H4 (cell line): ENCODE results near the gene BCAS3. TPM values are rescaled to one million over a fixed set of nuclear protein-coding genes. Genes with fewer than 3 reads are reported as not detected.
"Not testable (repeated sequence)": the region's sequence is repeated elsewhere in the genome, so short reads cannot be mapped to it uniquely, and the experiment has no call there.

Experiments
- DNase-seq: peaks from one replicate; pipeline ENCODE4 v3.0.0-alpha.2; 2015; ENCODE audit warnings: low spot score
- total RNA-seq: library from RNA; depleted of rRNA; stranded (reverse); fragments of >200 nt; shearing (Covaris generic); gene quantifications from 2 replicates; pipeline ENCODE4 v1.2.3, GENCODE V29; 2014; rRNA removed

Gene BCAS3
- total RNA-seq, result 10.2 and 18.1 TPM in 2 replicates

GRCh38 chr17:60677308-60678117 lies at the start of gene BCAS3:
Gene BCAS3, plus strand, starts transcription at chr17:60677851.
- DNase-seq, result peak; percentile 99

GRCh38 chr17:60628252-60628889 lies 49.3 kb upstream of the BCAS3 start:
- DNase-seq, result no peak

GRCh38 chr17:60629120-60629519 lies 48.5 kb upstream of the BCAS3 start:
- no peak for DNase-seq

- DNase-seq, result no peak
Observed at GRCh38 chr17:60630352-60630751, 47.3 kb upstream of the BCAS3 start.

- DNase-seq, result no peak
Observed at GRCh38 chr17:60631119-60631518, 46.5 kb upstream of the BCAS3 start.

GRCh38 chr17:60637683-60638082 lies 40.0 kb upstream of the BCAS3 start:
- DNase-seq, result no peak

- no peak for DNase-seq
Observed at GRCh38 chr17:60639019-60639330, 38.7 kb upstream of the BCAS3 start.

GRCh38 chr17:60640503-60640902 lies 37.1 kb upstream of the BCAS3 start:
- peak; percentile 13 for DNase-seq

- no peak for DNase-seq
Observed at GRCh38 chr17:60641126-60641525, 36.5 kb upstream of the BCAS3 start.

GRCh38 chr17:60641810-60642220 lies 35.8 kb upstream of the BCAS3 start:
- peak; percentile 82 for DNase-seq

GRCh38 chr17:60645918-60646523 lies 31.6 kb upstream of the BCAS3 start:
- DNase-seq, result no peak

- no peak for DNase-seq
Observed at GRCh38 chr17:60646701-60647100, 30.9 kb upstream of the BCAS3 start.

- no peak for DNase-seq
Observed at GRCh38 chr17:60647705-60648104, 29.9 kb upstream of the BCAS3 start.

GRCh38 chr17:60652454-60653247 lies 25.0 kb upstream of the BCAS3 start:
- DNase-seq, result no peak

GRCh38 chr17:60653569-60653968 lies 24.1 kb upstream of the BCAS3 start:
- DNase-seq, result no peak

- DNase-seq, result no peak
Observed at GRCh38 chr17:60656499-60656898, 21.2 kb upstream of the BCAS3 start.

- DNase-seq, result no peak
Observed at GRCh38 chr17:60659156-60659555, 18.5 kb upstream of the BCAS3 start.

- no peak for DNase-seq
Observed at GRCh38 chr17:60661489-60661888, 16.2 kb upstream of the BCAS3 start.

GRCh38 chr17:60664022-60664421 lies 13.6 kb upstream of the BCAS3 start:
- DNase-seq, result no peak

- DNase-seq, result no peak
Observed at GRCh38 chr17:60665602-60666001, 12.0 kb upstream of the BCAS3 start.

- not testable (repeated sequence) for DNase-seq
Observed at GRCh38 chr17:60668741-60669140, 8.9 kb upstream of the BCAS3 start.

- DNase-seq, result no peak
Observed at GRCh38 chr17:60671482-60671881, 6.2 kb upstream of the BCAS3 start.
